Fibroblast of the aortic adventitia (primary cell): ENCODE data around the gene ZNF213. TPM values are rescaled to one million over a fixed set of nuclear protein-coding genes. Genes with fewer than 3 reads are reported as not detected.

Experiments
- DNase-seq: peaks from one replicate; pipeline ENCODE4 v3.0.0-alpha.2; 2010; ENCODE audit warnings: low read depth
- H3K4me3 ChIP-seq: 2 replicates; pipeline ENCODE4 v1.5.1; 2011; ENCODE audit warnings: low read depth, mild to moderate bottlenecking, control low read depth, low read length, moderate library complexity
- total RNA-seq: library from RNA; depleted of rRNA; stranded (reverse); fragments of >200 nt; gene quantifications from 2 replicates; pipeline ENCODE4 v1.2.3, GENCODE V29; 2012; ENCODE audit warnings: low replicate concordance
- TF ChIP-seq, protein P1 (sequence below): IDR thresholded peaks from 2 replicates; pipeline ENCODE4 v1.5.1; 2011; ENCODE audit warnings: mild to moderate bottlenecking, low read length, control low read depth, inconsistent platforms; ENCODE audit not compliant: insufficient read depth

Gene ZNF213
- total RNA-seq, 1 donor: 6.9 TPM

DNA sequence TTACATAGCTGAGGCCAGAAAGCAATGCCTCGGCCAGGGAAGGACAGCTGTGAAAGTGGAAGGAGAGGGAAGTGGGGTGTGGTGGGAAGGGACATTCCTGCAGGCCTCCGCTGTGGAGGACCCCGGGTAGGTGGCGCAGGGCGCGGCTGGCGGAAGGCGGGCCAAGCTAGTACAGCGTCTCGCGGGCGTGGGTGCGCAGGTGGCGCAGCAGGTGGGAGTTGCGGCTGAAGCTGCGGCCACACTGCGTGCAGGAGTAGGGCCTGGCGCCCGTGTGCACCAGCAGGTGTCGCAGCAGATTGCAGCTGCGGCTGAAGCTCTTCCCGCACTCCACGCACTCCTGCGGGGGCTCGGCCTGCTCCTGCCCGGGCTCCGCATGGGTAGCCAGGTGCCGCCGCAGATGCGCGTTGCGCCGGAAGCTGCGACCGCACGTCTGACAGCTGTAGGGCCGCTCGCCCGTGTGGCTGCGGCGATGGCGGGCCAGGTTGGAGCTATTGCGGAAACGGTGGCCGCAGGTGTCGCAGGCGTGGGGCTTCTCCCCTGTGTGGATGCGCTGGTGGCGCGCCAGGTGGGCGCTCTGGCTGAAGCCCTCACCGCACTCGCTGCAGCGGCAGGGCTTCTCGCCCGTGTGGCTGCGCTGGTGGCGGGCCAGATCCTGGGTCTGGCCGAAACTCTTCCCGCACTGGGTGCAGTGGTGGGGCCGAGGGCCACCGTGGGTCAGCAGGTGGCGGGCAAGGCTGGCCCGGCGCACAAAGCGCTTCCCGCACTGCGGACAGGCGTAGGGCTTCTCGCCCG is 45.7 kb upstream of the ZNF213 start:
- no peak overlapping the region for H3K4me3 ChIP-seq
- TF ChIP-seq, protein P1, sequence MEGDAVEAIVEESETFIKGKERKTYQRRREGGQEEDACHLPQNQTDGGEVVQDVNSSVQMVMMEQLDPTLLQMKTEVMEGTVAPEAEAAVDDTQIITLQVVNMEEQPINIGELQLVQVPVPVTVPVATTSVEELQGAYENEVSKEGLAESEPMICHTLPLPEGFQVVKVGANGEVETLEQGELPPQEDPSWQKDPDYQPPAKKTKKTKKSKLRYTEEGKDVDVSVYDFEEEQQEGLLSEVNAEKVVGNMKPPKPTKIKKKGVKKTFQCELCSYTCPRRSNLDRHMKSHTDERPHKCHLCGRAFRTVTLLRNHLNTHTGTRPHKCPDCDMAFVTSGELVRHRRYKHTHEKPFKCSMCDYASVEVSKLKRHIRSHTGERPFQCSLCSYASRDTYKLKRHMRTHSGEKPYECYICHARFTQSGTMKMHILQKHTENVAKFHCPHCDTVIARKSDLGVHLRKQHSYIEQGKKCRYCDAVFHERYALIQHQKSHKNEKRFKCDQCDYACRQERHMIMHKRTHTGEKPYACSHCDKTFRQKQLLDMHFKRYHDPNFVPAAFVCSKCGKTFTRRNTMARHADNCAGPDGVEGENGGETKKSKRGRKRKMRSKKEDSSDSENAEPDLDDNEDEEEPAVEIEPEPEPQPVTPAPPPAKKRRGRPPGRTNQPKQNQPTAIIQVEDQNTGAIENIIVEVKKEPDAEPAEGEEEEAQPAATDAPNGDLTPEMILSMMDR: no peak
- no peak for DNase-seq

DNA sequence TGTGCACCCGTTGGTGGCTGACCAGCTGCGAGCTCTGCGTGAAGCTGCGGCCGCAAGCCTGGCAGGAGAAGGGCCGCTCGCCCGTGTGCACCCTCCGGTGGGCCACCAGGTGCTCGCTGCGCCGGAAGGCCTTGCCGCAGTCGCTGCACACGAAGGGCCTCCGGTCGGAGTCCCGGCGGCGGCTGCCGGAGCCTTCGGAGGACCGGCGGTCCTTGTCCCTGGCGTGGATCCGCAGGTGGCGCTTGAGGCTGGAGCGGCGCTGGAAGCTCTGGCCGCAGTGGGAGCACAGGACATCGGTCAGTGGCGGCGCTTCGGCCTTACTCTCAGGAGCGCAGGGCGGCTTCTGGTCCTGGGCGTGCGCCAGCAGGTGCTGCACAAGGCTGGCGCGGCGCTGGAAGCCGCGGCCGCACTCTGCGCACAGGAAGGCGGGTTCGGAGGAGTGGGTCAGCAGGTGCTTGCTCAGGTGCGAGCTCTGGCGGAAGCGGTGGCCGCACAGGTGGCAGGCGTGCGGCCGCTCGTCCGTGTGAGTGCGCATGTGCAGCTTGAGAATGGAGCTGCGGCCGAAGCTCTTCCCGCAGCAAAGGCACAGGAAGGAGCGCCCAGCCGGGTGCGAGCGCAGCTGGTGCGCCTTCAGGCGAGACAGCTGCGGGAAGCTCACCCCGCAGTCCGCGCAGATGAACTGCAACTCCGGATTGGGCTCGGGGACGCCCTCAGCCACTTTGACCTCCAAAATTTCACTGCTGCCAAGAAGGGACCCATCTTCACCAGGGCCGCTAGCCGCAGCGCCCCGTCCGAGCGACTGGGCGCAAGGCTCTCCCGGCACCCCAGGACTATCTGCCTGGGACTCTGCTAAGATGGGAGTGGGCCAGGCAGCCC is 44.9 kb upstream of the ZNF213 start:
- DNase-seq: no peak
- no peak overlapping the region for H3K4me3 ChIP-seq
- TF ChIP-seq, protein P1: no peak

DNA sequence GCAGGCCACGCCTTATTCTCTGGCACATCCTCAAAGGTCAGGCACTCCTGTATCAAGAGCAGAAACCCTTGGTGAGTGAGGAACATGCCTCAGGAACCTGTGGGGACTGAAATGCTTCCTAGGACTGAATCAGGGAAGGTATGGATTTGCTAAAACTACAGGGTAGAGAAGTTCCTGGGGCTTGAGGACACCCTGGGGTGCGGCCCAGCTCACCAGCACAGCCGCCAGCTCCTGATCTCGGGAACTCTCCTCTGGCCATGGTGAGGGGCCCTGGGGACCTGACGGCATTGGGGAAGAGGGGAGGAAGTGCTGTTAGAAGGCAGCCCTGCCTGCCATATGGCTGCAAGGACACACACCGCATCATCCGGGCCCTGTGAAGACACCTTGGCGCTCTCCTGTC is 43.3 kb upstream of the ZNF213 start:
- TF ChIP-seq, protein P1: no peak
- no peak for DNase-seq
- no peak overlapping the region for H3K4me3 ChIP-seq

DNA sequence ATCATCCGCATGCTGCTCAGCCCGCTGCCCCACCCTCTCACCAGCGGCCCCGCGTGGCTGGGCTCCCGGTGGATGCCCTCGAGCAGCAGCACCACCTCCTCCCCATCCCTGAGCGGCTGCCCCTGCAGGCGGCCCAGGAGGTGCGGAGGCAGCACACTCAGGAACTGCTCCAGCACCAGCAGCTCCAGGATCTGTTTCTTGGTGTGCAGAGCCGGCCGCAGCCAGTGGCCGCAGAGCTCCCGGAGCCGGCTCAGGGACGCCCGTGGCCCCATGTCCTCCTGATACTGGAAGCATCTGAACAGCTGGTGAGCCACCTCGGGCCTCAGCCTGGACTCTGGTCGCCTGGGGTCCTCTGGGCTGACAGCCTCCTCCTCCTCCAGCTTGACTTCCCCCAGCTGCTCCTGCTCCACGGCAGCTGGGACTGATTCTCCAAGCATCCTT is 42.3 kb upstream of the ZNF213 start:
- DNase-seq: no peak
- TF ChIP-seq, protein P1: no peak
- no peak overlapping the region for H3K4me3 ChIP-seq

DNA sequence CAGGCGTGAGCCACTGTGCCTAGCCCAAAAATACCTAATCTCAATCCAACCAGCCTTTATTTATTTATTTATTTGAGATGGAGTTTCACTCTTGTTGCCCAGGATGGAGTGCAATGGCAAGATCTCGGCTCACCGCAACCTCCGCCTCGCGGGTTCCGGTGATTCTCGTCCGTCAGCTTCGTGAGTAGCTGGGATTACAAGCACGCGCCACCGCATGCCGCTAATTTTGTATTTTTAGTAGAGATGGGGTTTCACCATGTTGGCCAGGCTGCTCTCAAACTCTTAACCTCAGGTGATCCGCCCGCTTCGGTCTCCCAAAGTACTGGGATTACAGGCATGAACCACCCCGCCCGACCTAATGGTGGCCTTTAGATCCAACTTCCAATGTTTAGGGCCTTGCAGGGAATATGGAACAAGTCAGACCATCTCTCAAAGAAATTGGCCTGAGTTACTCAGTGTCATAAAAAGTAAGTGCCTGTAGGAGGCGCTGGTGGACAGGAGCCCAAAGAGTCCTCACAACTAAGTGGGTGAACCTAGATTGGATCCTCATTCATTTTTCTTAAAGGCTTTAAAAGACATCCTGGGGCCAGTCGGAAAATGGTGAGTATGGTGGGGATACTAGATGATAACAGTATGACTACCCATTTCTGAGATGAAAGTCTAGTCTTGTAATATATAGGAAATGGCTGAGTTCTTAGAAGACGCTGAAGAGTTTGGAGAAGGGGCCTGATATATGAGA is 40.4 kb upstream of the ZNF213 start:
- no peak overlapping the region for H3K4me3 ChIP-seq
- peak; percentile 46 for DNase-seq
- TF ChIP-seq, protein P1: peak; percentile 57

DNA sequence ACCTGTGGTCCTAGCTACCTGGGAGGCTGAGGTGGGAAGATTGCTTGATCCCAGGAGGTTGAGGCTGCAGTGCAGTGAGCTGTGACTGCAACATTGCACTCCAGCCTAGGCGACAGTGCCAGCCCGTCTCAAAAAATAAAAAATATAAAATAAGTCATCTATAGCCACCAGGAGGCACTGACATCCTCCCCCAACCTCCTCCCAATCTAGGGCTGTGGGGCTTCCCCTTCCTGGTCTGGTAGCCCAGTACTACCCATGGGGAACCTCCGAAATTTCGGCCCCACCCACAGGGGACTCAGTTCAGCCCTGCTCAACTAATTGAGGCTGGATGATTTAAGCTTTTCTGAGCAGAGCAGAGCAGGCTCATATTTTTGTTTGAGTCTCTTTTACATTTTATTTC is 39.0 kb upstream of the ZNF213 start:
- TF ChIP-seq, protein P1: peak; percentile 36
- H3K4me3 ChIP-seq: no peak overlapping the region
- no peak for DNase-seq
